Lower lobe of right lung (tissue), 2 donors: Measurements from ENCODE around the gene CBX5. TPM values are rescaled to one million over a fixed set of nuclear protein-coding genes. Genes with fewer than 3 reads are reported as not detected.

Source experiments
- ATAC-seq, 2 donors: fragments of 200-7000 bp; cut with Tn5 transposase; one replicate each; pipeline ENCODE4 v1.9.1; 2020 to 2022; ENCODE audit warnings: mild to moderate bottlenecking in 2 of 2, moderate library complexity in 2 of 2
- DNase-seq: peaks from one replicate; pipeline ENCODE4 v3.0.0-alpha.2; 2020
- H3K27ac ChIP-seq: fragments of 200-600 bp; one replicate; pipeline ENCODE4 v1.8.0; 2022
- H3K27me3 ChIP-seq: fragments of 200-600 bp; one replicate; pipeline ENCODE4 v1.8.0; 2022; ENCODE audit warnings: low read depth
- H3K36me3 ChIP-seq: fragments of 200-600 bp; one replicate; pipeline ENCODE4 v1.8.0; 2022; ENCODE audit warnings: mild to moderate bottlenecking
- H3K4me1 ChIP-seq: fragments of 200-600 bp; one replicate; pipeline ENCODE4 v1.8.0; 2022
- H3K4me3 ChIP-seq: fragments of 200-600 bp; one replicate; pipeline ENCODE4 v1.8.0; 2022; ENCODE audit warnings: mild to moderate bottlenecking
- H3K9me3 ChIP-seq: fragments of 200-600 bp; one replicate; pipeline ENCODE4 v1.8.0; 2022
- CTCF ChIP-seq: fragments of 200-600 bp; IDR thresholded peaks from one replicate; pipeline ENCODE4 v1.8.0; 2022; ENCODE audit warnings: antibody characterized with exemption, mild to moderate bottlenecking
- intact Hi-C: fragments of 100-400 bp; cut with DNase I; formaldehyde crosslinking; loops from one replicate; pipeline ENCODE4 v1.11.0; 2022
- total RNA-seq: library from RNA; stranded (reverse); fragmentation: NEBNext Ultra II Directional; extraction: Animal tissue kit (Norgen Biotek cat#: 25700); gene quantifications from one replicate; pipeline ENCODE4 v1.2.1, GENCODE V29; 2021
- donor health status: DM: no; HTN: yes; CAD: no; lungs with severe emphysema.

Gene CBX5
- total RNA-seq, 1 donor from 2014 or later = 50.1 TPM

- Histone ChIP-seq H3K27me3 (no peaks in the 10 kb centered on the region), H3K36me3 (peaks cover 36% of the 10 kb centered on the region), H3K4me1 (no peaks in the 10 kb centered on the region), H3K27ac (no peak overlapping the region), H3K9me3 (no peaks in the 10 kb centered on the region), H3K4me3 (no peak overlapping the region)
- DNase-seq (no peak), ATAC-seq (no peak)
- TF ChIP-seq CTCF = no peak
- intact Hi-C loops = no loop called here
These were observed 97.8 kb downstream of the CBX5 start for GRCh38 chr12:54182086-54182485.

Other genes with a start within 250 kb of the CBX5 start
- not detected for gene HOXC5, start 247.1 kb downstream of the CBX5 start, total RNA-seq
- gene HOXC4, start 226.3 kb downstream of the CBX5 start, total RNA-seq = 0.47 TPM
- gene SMUG1, start 91.1 kb downstream of the CBX5 start, total RNA-seq = 29.4 TPM
- 598 TPM for gene HNRNPA1, start 604 bp upstream of the CBX5 start, total RNA-seq
- 13.5 TPM for gene NFE2, start 20.9 kb upstream of the CBX5 start, total RNA-seq
- gene COPZ1, start 45.0 kb upstream of the CBX5 start, total RNA-seq = 129 TPM
- gene GPR84, start 84.4 kb upstream of the CBX5 start, total RNA-seq = 0.65 TPM
- gene ZNF385A, start 104.6 kb upstream of the CBX5 start, total RNA-seq = 28.3 TPM
- gene ITGA5, start 139.1 kb upstream of the CBX5 start, total RNA-seq = 97.1 TPM
- gene GTSF1, start 193.5 kb upstream of the CBX5 start, total RNA-seq = 4.5 TPM
- 107 TPM for gene NCKAP1L, start 217.6 kb upstream of the CBX5 start, total RNA-seq